MM.1S (cell line): ENCODE results near the gene FAM3B.

Experiments used
- DNase-seq: peaks from one replicate; pipeline ENCODE4 v3.0.0-alpha.2; 2015
- H2AFZ ChIP-seq: fragments of 300-600 bp; sonication (generic); 2 replicates; pipeline ENCODE4 v1.6.0; 2016; ENCODE audit warnings: antibody characterized with exemption, low read length
- H3F3A ChIP-seq: fragments of 300-600 bp; sonication (generic); 2 replicates; pipeline ENCODE4 v1.6.1; 2016; ENCODE audit warnings: mild to moderate bottlenecking, antibody characterized with exemption, low read length, moderate library complexity, mixed read lengths; ENCODE audit not compliant: insufficient read depth
- H3K27ac ChIP-seq: fragments of 300-600 bp; sonication (generic); 2 replicates; pipeline ENCODE4 v1.5.1; 2016; ENCODE audit warnings: mild to moderate bottlenecking, low read length
- H3K27me3 ChIP-seq: fragments of 300-600 bp; sonication (generic); replicated peaks from 2 replicates; pipeline ENCODE4 v1.6.0; 2016; ENCODE audit warnings: low read length; ENCODE audit not compliant: insufficient read depth
- H3K36me3 ChIP-seq: fragments of 300-600 bp; sonication (generic); replicated peaks from 2 replicates; pipeline ENCODE4 v1.6.1; 2016; ENCODE audit warnings: mild to moderate bottlenecking, low read length, mixed read lengths; ENCODE audit not compliant: insufficient read depth
- H3K4me1 ChIP-seq: fragments of 300-600 bp; sonication (generic); 2 replicates; pipeline ENCODE4 v1.6.1; 2016; ENCODE audit warnings: low read length, mixed read lengths
- H3K4me2 ChIP-seq: fragments of 300-600 bp; sonication (generic); 2 replicates; pipeline ENCODE4 v1.6.0; 2016; ENCODE audit warnings: low read depth, low read length
- H3K4me3 ChIP-seq: fragments of 300-600 bp; sonication (generic); 2 replicates; pipeline ENCODE4 v1.5.1; 2016; ENCODE audit warnings: low read length, mixed read lengths
- H3K79me2 ChIP-seq: fragments of 300-600 bp; sonication (generic); 2 replicates; pipeline ENCODE4 v1.6.1; 2016; ENCODE audit warnings: mixed run types, low read length, mixed read lengths
- H3K9ac ChIP-seq: fragments of 300-600 bp; sonication (generic); 2 replicates; pipeline ENCODE4 v1.6.1; 2016; ENCODE audit warnings: low read length, mixed read lengths
- H3K9me2 ChIP-seq: fragments of 300-600 bp; sonication (generic); replicated peaks from 2 replicates; pipeline ENCODE4 v1.6.1; 2016; ENCODE audit warnings: mild to moderate bottlenecking, low read length, mixed read lengths; ENCODE audit not compliant: insufficient read depth
- H3K9me3 ChIP-seq: fragments of 300-600 bp; sonication (generic); replicated peaks from 2 replicates; pipeline ENCODE4 v1.6.1; 2016; ENCODE audit warnings: mild to moderate bottlenecking, low read length, mixed read lengths; ENCODE audit not compliant: insufficient read depth
- H4K20me1 ChIP-seq: fragments of 300-600 bp; sonication (generic); 2 replicates; pipeline ENCODE4 v1.6.1; 2016; ENCODE audit warnings: mild to moderate bottlenecking, low read length, moderate library complexity, mixed read lengths; ENCODE audit not compliant: insufficient read depth
- CTCF ChIP-seq: fragments of 300-600 bp; sonication (generic); IDR thresholded peaks from 2 replicates; pipeline ENCODE4 v1.5.1; 2016; ENCODE audit warnings: antibody characterized with exemption, low read length, mixed read lengths
- EZH2 ChIP-seq: fragments of 300-600 bp; sonication (generic); optimal IDR thresholded peaks from 2 replicates; pipeline ENCODE3; 2017; ENCODE audit warnings: low read depth, mild to moderate bottlenecking, antibody characterized with exemption, low read length, mixed read lengths
- EZH2phosphoT487 ChIP-seq: fragments of 300-600 bp; sonication (generic); IDR thresholded peaks from 2 replicates; pipeline ENCODE4 v1.6.1; 2018; ENCODE audit warnings: antibody characterized with exemption, low read length

FAM3B gene

GRCh38 chr21:41387042-41387819 is 70.6 kb downstream of the FAM3B start:
- no peaks in the 10 kb centered on the region for H3K79me2 ChIP-seq
- H2AFZ ChIP-seq, result no peak overlapping the region
- no peaks in the 10 kb centered on the region for H3K27me3 ChIP-seq
- no peak for DNase-seq
- H3K4me2 ChIP-seq, result no peak overlapping the region
- no peaks in the 10 kb centered on the region for H3K4me1 ChIP-seq
- H3F3A ChIP-seq, result no peaks in the 10 kb centered on the region
- H3K27ac ChIP-seq, result no peak overlapping the region
- TF ChIP-seq EZH2phosphoT487, result no peak
- TF ChIP-seq CTCF, result no peak
- TF ChIP-seq EZH2, result no peak
- H4K20me1 ChIP-seq, result no peaks in the 10 kb centered on the region
- H3K9ac ChIP-seq, result no peak overlapping the region
- H3K4me3 ChIP-seq, result no peak overlapping the region
- no peaks in the 10 kb centered on the region for H3K9me3 ChIP-seq
- no peaks in the 10 kb centered on the region for H3K36me3 ChIP-seq
- H3K9me2 ChIP-seq, result no peaks in the 10 kb centered on the region

DNA sequence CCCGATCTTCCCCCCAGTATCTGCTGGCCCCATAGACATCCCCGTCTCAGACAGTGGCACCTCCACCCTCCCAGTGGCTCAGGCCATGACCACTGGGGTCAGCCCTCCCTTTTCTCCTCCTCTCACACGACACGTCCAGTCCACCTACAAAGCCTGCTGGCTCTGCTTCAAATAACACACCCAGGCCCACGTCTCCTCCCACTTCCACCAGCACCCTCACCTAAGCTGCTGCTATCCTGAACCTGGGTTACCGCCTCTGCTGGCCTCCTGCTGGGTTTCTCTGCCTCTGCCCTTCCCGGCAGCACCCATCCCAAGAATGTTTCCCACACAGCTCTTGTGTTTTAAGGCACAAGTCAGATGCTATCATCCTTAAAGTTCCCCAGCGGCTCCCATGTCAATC is 71.2 kb downstream of the FAM3B start:
- Histone ChIP-seq H3K27ac (no peak overlapping the region), H3K4me2 (no peak overlapping the region), H3K79me2 (no peaks in the 10 kb centered on the region), H3K9me3 (no peaks in the 10 kb centered on the region), H4K20me1 (no peaks in the 10 kb centered on the region), H3K36me3 (no peaks in the 10 kb centered on the region), H3K9ac (no peak overlapping the region), H3K27me3 (no peaks in the 10 kb centered on the region), H3F3A (no peaks in the 10 kb centered on the region), H3K4me1 (no peaks in the 10 kb centered on the region), H3K9me2 (no peaks in the 10 kb centered on the region), H3K4me3 (no peak overlapping the region), H2AFZ (no peak overlapping the region)
- TF ChIP-seq CTCF, result no peak
- TF ChIP-seq EZH2phosphoT487, result no peak
- TF ChIP-seq EZH2, result no peak
- DNase-seq, result no peak

DNA sequence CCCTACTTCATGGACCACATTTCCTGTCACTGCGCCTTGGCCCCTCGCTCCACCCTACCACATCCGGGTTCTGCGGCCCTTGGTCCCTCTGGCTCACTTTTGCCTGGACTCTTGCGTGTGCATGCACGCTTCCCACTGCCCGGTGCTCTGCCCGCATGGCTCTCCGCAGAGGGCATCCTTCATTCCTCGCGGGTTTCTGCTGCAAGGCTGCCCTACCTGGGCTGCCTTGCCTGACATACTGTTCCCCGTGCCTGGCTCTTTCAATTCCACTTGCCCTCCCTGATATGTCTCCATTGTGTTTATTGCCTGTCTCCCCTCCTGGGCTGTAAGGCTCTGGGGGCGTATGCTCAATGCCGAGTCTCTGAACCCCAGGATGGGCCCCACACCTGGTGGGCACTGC is 71.7 kb downstream of the FAM3B start:
- TF ChIP-seq EZH2 (no peak), EZH2phosphoT487 (no peak), CTCF (no peak)
- no peaks in the 10 kb centered on the region for H3K27me3 ChIP-seq
- H3F3A ChIP-seq, result no peaks in the 10 kb centered on the region
- H4K20me1 ChIP-seq, result no peaks in the 10 kb centered on the region
- no peaks in the 10 kb centered on the region for H3K79me2 ChIP-seq
- no peaks in the 10 kb centered on the region for H3K36me3 ChIP-seq
- no peak overlapping the region for H2AFZ ChIP-seq
- H3K9me2 ChIP-seq, result no peaks in the 10 kb centered on the region
- no peak overlapping the region for H3K4me3 ChIP-seq
- DNase-seq, result no peak
- H3K4me1 ChIP-seq, result no peaks in the 10 kb centered on the region
- H3K27ac ChIP-seq, result no peak overlapping the region
- no peaks in the 10 kb centered on the region for H3K9me3 ChIP-seq
- H3K4me2 ChIP-seq, result no peak overlapping the region
- no peak overlapping the region for H3K9ac ChIP-seq
